ENCODE measurements around the gene P2RY6. TPM values are rescaled to one million over a fixed set of nuclear protein-coding genes. Genes with fewer than 3 reads are reported as not detected.
A peak's percentile ranks its signal among the peaks of the same experiment; 100 is the strongest.

Gene P2RY6
- total RNA-seq, 1 experiment from 2014 or later = 0.15 TPM

DNA sequence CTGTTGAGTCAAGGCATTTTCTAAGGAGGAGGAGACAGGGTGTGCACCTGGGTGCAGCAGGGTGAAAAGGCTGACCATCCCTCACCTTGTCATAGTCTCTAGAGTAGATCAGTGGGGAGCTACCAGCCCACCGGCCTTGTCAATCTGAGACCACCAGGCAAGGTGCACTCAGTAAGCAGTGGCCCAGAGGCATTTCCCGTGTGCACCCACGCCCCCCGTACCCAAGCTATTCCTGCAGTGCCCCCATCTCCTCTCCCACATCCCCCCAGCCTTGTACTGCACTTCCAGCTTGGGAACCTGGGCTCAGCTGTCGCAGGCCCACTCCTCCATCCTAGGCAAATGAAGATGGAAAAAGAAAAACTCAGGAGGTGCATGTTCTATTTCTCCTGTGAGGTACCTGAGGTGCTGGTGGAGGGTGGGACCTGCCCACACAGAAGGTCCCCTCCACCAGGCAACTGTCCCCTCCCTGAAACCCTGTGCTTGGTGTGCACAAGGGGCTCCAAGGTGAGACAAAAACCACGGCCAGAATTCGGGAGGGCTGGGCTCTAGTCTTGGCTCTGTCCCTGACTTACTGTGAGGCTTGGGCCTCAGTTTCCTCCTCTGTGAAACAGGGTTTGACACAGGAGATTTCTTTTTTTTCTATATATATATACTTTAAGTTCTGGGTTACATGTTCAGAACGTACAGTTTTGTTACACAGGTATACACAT, 45.7 kb upstream of the P2RY6 start (continued):
- TF ChIP-seq, protein P1, sequence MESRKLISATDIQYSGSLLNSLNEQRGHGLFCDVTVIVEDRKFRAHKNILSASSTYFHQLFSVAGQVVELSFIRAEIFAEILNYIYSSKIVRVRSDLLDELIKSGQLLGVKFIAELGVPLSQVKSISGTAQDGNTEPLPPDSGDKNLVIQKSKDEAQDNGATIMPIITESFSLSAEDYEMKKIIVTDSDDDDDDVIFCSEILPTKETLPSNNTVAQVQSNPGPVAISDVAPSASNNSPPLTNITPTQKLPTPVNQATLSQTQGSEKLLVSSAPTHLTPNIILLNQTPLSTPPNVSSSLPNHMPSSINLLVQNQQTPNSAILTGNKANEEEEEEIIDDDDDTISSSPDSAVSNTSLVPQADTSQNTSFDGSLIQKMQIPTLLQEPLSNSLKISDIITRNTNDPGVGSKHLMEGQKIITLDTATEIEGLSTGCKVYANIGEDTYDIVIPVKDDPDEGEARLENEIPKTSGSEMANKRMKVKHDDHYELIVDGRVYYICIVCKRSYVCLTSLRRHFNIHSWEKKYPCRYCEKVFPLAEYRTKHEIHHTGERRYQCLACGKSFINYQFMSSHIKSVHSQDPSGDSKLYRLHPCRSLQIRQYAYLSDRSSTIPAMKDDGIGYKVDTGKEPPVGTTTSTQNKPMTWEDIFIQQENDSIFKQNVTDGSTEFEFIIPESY (IDR thresholded peaks at IDR 0.05; ENCODE audit: extremely low read depth, insufficient replicate concordance, low read length) = no peak
- no peak for TF ChIP-seq FOSL1 (IDR thresholded peaks at IDR 0.05; ENCODE audit: low read depth)
- no peak for TF ChIP-seq CBX3 (IDR thresholded peaks at IDR 0.05; ENCODE audit: low read depth)

GRCh38 chr11:73227571-73228211, 44.4 kb upstream of the P2RY6 start:
- Histone ChIP-seq H3K27me3 (ENCODE audit: insufficient read depth, low read length) (no peaks in the 10 kb centered on the region), H3K36me3 (ENCODE audit: control insufficient read depth in 1 of 2, insufficient read depth in 2 of 2, low read length in 2 of 2) (no peaks in the 10 kb centered on the region), H3K9me3 (ENCODE audit: control insufficient read depth in 1 of 2, insufficient read depth in 1 of 2, low read depth in 1 of 2, low read length in 2 of 2) (no peaks in the 10 kb centered on the region), H4K20me1 (ENCODE audit: insufficient read depth) (no peaks in the 10 kb centered on the region), H3K4me3 (replicated peaks in 1 of 2; ENCODE audit: low read depth in 1 of 2, low read length in 2 of 2) (peak overlapping the region in 1 of 2 experiments; percentile 29; a peak in 2 of 4 replicates), H3K27ac (ENCODE audit: low read depth, low read length) (peak overlapping the region; percentile 46; the same call in 1 of the 2 replicates), H3K9me2 (ENCODE audit: insufficient read depth) (no peaks in the 10 kb centered on the region), H3K4me2 (ENCODE audit: low read length) (peak overlapping the region; percentile 64), H3K9ac (ENCODE audit: low read length) (peak overlapping the region; percentile 29; the same call in 1 of the 2 replicates), H3K79me2 (ENCODE audit: insufficient read depth, low read length) (no peaks in the 10 kb centered on the region), H2AFZ (ENCODE audit: low read depth, low read length, poor library complexity, severe bottlenecking) (no peak overlapping the region), H3K4me1 (ENCODE audit: control insufficient read depth in 1 of 2, insufficient read depth in 2 of 2, low read length in 2 of 2) (peaks cover 25 to 34% of the 10 kb centered on the region in 2 experiments)
- TF ChIP-seq TCF7L2 (IDR thresholded peaks at IDR 0.05; ENCODE audit: borderline replicate concordance, extremely low read depth, insufficient read depth, insufficient read length) = no peak
- peak; percentile 67 for TF ChIP-seq SP1 (IDR thresholded peaks at IDR 0.05; ENCODE audit: low read depth)
- TF ChIP-seq YY1 (IDR thresholded peaks at IDR 0.05; ENCODE audit: extremely low read depth, insufficient replicate concordance, low read depth, low read length) = peak; percentile 44
- TF ChIP-seq ZFX (IDR thresholded peaks at IDR 0.05) = no peak
- peak; percentile 50; the same call in 1 of the 2 replicates for TF ChIP-seq RAD21 (IDR thresholded peaks at IDR 0.05; ENCODE audit: low read depth)
- TF ChIP-seq, protein P2, sequence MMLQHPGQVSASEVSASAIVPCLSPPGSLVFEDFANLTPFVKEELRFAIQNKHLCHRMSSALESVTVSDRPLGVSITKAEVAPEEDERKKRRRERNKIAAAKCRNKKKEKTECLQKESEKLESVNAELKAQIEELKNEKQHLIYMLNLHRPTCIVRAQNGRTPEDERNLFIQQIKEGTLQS (IDR thresholded peaks at IDR 0.05) = no peak
- no peak for TF ChIP-seq EZH2 (IDR thresholded peaks at IDR 0.05)
- peak; percentile 7 to 53 (median 48); a peak in 5 of 6 replicates for TF ChIP-seq CTCF (IDR thresholded peaks at IDR 0.05 in 2 of 3, conservative IDR thresholded peaks at IDR 0.05 in 1 of 3; ENCODE audit: borderline replicate concordance in 1 of 3, insufficient read depth in 1 of 3, low read depth in 2 of 3, low read length in 2 of 3)
- CTCF ChIA-PET = interaction anchor here (1.8 kb wide), 1 partner anchor 9 kb away, joined by 7 read pairs; no protein-coding TSS in a partner anchor
- POLR2A ChIA-PET = no interaction called here
- BruUV-seq (replicated peaks) = no TSS peak
- RAD21 ChIA-PET (ENCODE audit: low non-redundant PET in 1 of 2, low total read pairs in 2 of 2, uncharacterized antibody in 2 of 2, unreplicated experiment in 2 of 2) = interaction anchor here in 1 of 2 experiments (0.6 kb wide), 1 partner anchor 124 kb away, joined by 9 read pairs; no protein-coding TSS in a partner anchor
- intact Hi-C loops (cut with micrococcal nuclease) = no loop called here
- DNase-seq (ENCODE audit: low read depth, low spot score) = peak; percentile 42
- ATAC-seq = peak; percentile 95

Measured in HCT116 (cell line).